Activated CD4-positive, alpha-beta T cell treated with anti-CD3 and anti-CD28 coated beads for 24 hours (primary cell): ENCODE results near the gene TMEM232.

Experiments
- DNase-seq, 2 donors: peaks; one replicate each; pipeline ENCODE4 v3.0.0-alpha.2; 2020; ENCODE audit warnings: low read depth in 2 of 2

TMEM232 gene

GRCh38 chr5:110517396-110517795, 209.1 kb downstream of the TMEM232 start:
- no peak for DNase-seq

- no peak for DNase-seq
Observed at GRCh38 chr5:110514030-110514429, 212.4 kb downstream of the TMEM232 start.

GRCh38 chr5:110512266-110512665, 214.2 kb downstream of the TMEM232 start:
- DNase-seq, result no peak

- no peak for DNase-seq
Observed at GRCh38 chr5:110510146-110510545, 216.3 kb downstream of the TMEM232 start.

- no peak for DNase-seq
Observed at GRCh38 chr5:110507972-110508371, 218.5 kb downstream of the TMEM232 start.

GRCh38 chr5:110506378-110506777, 220.1 kb downstream of the TMEM232 start:
- DNase-seq, result no peak

- no peak for DNase-seq
Observed at GRCh38 chr5:110496276-110496675, 230.2 kb downstream of the TMEM232 start.

- no peak for DNase-seq
Observed at GRCh38 chr5:110492446-110492845, 234.0 kb downstream of the TMEM232 start.

- no peak for DNase-seq
Observed at GRCh38 chr5:110478895-110479294, 247.6 kb downstream of the TMEM232 start.

- DNase-seq, result no peak
Observed at GRCh38 chr5:110477911-110478310, 248.6 kb downstream of the TMEM232 start.

GRCh38 chr5:110476164-110476563, 250.3 kb downstream of the TMEM232 start:
- DNase-seq, result no peak

- no peak for DNase-seq
Observed at GRCh38 chr5:110475529-110475928, 250.9 kb downstream of the TMEM232 start.

GRCh38 chr5:110469486-110469885, 257.0 kb downstream of the TMEM232 start:
- no peak for DNase-seq

- no peak for DNase-seq
Observed at GRCh38 chr5:110463106-110463505, 263.4 kb downstream of the TMEM232 start.

GRCh38 chr5:110460837-110461236, 265.6 kb downstream of the TMEM232 start:
- DNase-seq, result no peak

- DNase-seq, result no peak
Observed at GRCh38 chr5:110458313-110458712, 268.2 kb downstream of the TMEM232 start.

- no peak for DNase-seq
Observed at GRCh38 chr5:110442856-110443255, 283.6 kb downstream of the TMEM232 start.

- no peak for DNase-seq
Observed at GRCh38 chr5:110441035-110441434, 285.4 kb downstream of the TMEM232 start.

GRCh38 chr5:110440058-110440457, 286.4 kb downstream of the TMEM232 start:
- DNase-seq, result no peak

GRCh38 chr5:110439296-110439695, 287.2 kb downstream of the TMEM232 start:
- no peak for DNase-seq

GRCh38 chr5:110435207-110435606, 291.3 kb downstream of the TMEM232 start:
- no peak for DNase-seq

- no peak for DNase-seq
Observed at GRCh38 chr5:110431603-110432002, 294.9 kb downstream of the TMEM232 start.

GRCh38 chr5:110414360-110414759, 312.1 kb downstream of the TMEM232 start:
- no peak for DNase-seq

GRCh38 chr5:110413856-110414255, 312.6 kb downstream of the TMEM232 start:
- no peak for DNase-seq

- no peak for DNase-seq
Observed at GRCh38 chr5:110409571-110409970, 316.9 kb downstream of the TMEM232 start.
